Calu3 (cell line): Measurements from ENCODE around the gene ENTREP3. TPM values are rescaled to one million over a fixed set of nuclear protein-coding genes. Genes with fewer than 3 reads are reported as not detected.
"Not testable (repeated sequence)": the region's sequence is repeated elsewhere in the genome, so short reads cannot be mapped to it uniquely, and the experiment has no call there.

ENCODE experiments used
- BruUV-seq: library from RNA; stranded (reverse); fragments of 400-500 nt; replicated peaks from 2 replicates; lab custom pipeline; 2021; lab: Mats Ljungman, UMichigan
- CTCF ChIA-PET: fragments of 300-600 bp; sonication (Branson Sonifier 250); formaldehyde crosslinking; loops from one replicate; lab custom pipeline; 2022; ENCODE audit warnings: antibody characterized with exemption; lab: Charles Lee
- DNase-seq: peaks from one replicate; pipeline ENCODE4 v3.0.0; 2022
- H3K27ac Mint-ChIP-seq: one replicate; pipeline ENCODE4 v1.8.0; 2022; ENCODE audit warnings: mixed read lengths; ENCODE audit not compliant: unreplicated experiment
- H3K27me3 Mint-ChIP-seq: one replicate; pipeline ENCODE4 v1.8.0; 2022; ENCODE audit warnings: mixed read lengths; ENCODE audit not compliant: unreplicated experiment
- H3K36me3 Mint-ChIP-seq: one replicate; pipeline ENCODE4 v1.8.0; 2022; ENCODE audit warnings: mild to moderate bottlenecking, moderate library complexity, mixed read lengths; ENCODE audit not compliant: insufficient read depth, unreplicated experiment
- H3K4me1 Mint-ChIP-seq: one replicate; pipeline ENCODE4 v1.8.0; 2022; ENCODE audit warnings: mild to moderate bottlenecking, low read depth, mixed read lengths; ENCODE audit not compliant: unreplicated experiment
- H3K4me3 Mint-ChIP-seq: one replicate; pipeline ENCODE4 v1.8.0; 2022; ENCODE audit warnings: mild to moderate bottlenecking, low read depth, moderate library complexity, mixed read lengths; ENCODE audit not compliant: unreplicated experiment
- H3K9me3 Mint-ChIP-seq: one replicate; pipeline ENCODE4 v1.8.0; 2022; ENCODE audit warnings: low read depth, mixed read lengths; ENCODE audit not compliant: unreplicated experiment
- intact Hi-C: fragments of 100-400 bp; cut with micrococcal nuclease; formaldehyde crosslinking; loops from one replicate; pipeline ENCODE4 v1.10.0; 2022; ENCODE audit not compliant: unreplicated experiment
- total RNA-seq: library from RNA; stranded (reverse); gene quantifications from 2 replicates; pipeline ENCODE4 v1.2.3, GENCODE V29; 2022
- TF ChIP-seq, protein P1 (sequence below): fragments of 200-600 bp; IDR thresholded peaks from one replicate; pipeline ENCODE4 v1.8.0; 2022; ENCODE audit warnings: antibody characterized with exemption; ENCODE audit not compliant: unreplicated experiment

Gene ENTREP3
- total RNA-seq, 1 experiment from 2014 or later: 25.2 TPM

DNA sequence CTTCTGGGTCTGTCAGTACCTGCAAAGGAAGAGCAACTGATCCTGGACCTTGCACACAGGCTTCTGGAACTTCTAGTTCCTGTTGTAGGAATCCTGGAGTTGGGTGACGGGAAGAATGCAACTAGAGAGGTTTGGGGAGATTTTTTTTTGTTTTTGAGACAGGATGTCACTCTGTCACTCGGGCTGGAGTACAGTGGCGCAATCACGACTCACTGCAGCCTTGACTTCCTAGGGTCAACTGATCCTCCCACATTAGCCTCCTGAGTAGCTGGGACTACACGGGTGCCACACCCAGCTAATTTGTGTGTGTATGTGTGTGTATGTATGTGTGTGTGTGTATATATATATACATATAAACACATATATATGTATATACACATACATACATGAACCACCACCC, 18.8 kb downstream of the ENTREP3 start:
- no peak overlapping the region for H3K27ac Mint-ChIP-seq
- intact Hi-C loops: no loop called here

DNA sequence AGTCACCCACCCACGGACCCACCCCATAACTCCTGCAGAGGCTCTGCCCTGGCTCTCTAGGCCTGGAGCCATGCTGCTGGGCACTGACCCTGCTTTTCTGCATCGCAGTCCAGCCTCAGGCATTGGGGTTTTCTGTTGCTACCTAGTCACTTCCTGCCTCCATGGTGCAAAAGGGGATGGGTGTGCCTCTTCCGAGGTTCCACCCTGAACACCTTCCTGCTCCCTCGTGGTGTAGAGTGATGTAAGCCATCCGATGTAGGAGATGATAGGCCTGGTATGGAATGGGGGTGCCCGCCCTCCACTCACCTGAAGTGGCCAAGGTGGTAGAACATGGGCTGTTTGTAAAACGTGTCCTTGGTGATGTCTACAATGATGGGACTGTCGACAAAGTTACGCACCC, 19.9 kb downstream of the ENTREP3 start:
- peaks cover 18% of the 10 kb centered on the region for H3K36me3 Mint-ChIP-seq
- H3K4me3 Mint-ChIP-seq, H3K27ac Mint-ChIP-seq, intact Hi-C loops, H3K4me1 Mint-ChIP-seq, BruUV-seq, CTCF ChIA-PET, DNase-seq, H3K27me3 Mint-ChIP-seq, H3K9me3 Mint-ChIP-seq: not testable (repeated sequence)

More for the DNA sequence above, 18.8 kb downstream of the ENTREP3 start:
- CTCF ChIA-PET: no interaction called here
- Mint-ChIP-seq H3K4me1 (peaks cover 9% of the 10 kb centered on the region), H3K36me3 (peaks cover 23% of the 10 kb centered on the region), H3K4me3 (no peak overlapping the region), H3K27me3 (peaks cover 5% of the 10 kb centered on the region), H3K9me3 (no peaks in the 10 kb centered on the region)
- TF ChIP-seq, protein P1, sequence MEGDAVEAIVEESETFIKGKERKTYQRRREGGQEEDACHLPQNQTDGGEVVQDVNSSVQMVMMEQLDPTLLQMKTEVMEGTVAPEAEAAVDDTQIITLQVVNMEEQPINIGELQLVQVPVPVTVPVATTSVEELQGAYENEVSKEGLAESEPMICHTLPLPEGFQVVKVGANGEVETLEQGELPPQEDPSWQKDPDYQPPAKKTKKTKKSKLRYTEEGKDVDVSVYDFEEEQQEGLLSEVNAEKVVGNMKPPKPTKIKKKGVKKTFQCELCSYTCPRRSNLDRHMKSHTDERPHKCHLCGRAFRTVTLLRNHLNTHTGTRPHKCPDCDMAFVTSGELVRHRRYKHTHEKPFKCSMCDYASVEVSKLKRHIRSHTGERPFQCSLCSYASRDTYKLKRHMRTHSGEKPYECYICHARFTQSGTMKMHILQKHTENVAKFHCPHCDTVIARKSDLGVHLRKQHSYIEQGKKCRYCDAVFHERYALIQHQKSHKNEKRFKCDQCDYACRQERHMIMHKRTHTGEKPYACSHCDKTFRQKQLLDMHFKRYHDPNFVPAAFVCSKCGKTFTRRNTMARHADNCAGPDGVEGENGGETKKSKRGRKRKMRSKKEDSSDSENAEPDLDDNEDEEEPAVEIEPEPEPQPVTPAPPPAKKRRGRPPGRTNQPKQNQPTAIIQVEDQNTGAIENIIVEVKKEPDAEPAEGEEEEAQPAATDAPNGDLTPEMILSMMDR: no peak
- DNase-seq: no peak
- no TSS peak for BruUV-seq

DNA sequence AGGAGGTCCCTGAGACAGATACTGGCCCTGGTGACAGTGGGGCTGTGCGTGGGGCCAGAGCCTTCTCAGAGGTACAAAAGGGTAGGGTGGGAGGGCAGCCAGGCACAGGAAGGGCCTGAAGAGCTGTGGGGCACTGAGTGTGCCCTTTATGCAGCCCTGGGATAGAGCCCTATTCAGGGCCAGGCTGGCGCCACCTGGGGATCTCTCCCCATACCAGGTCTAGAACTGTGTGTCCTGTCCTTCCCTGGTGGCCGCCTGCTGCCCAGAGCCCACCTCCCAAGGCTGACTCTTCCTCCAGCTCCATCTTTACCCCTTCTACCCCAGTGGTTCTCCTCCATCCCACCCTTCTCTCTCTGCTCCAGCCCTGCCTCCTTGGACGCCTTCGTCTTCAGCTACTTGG, 21.8 kb downstream of the ENTREP3 start:
- H3K27me3 Mint-ChIP-seq, H3K36me3 Mint-ChIP-seq, H3K4me3 Mint-ChIP-seq, H3K4me1 Mint-ChIP-seq, intact Hi-C loops, DNase-seq, BruUV-seq, H3K9me3 Mint-ChIP-seq, CTCF ChIA-PET, H3K27ac Mint-ChIP-seq: not testable (repeated sequence)

DNA sequence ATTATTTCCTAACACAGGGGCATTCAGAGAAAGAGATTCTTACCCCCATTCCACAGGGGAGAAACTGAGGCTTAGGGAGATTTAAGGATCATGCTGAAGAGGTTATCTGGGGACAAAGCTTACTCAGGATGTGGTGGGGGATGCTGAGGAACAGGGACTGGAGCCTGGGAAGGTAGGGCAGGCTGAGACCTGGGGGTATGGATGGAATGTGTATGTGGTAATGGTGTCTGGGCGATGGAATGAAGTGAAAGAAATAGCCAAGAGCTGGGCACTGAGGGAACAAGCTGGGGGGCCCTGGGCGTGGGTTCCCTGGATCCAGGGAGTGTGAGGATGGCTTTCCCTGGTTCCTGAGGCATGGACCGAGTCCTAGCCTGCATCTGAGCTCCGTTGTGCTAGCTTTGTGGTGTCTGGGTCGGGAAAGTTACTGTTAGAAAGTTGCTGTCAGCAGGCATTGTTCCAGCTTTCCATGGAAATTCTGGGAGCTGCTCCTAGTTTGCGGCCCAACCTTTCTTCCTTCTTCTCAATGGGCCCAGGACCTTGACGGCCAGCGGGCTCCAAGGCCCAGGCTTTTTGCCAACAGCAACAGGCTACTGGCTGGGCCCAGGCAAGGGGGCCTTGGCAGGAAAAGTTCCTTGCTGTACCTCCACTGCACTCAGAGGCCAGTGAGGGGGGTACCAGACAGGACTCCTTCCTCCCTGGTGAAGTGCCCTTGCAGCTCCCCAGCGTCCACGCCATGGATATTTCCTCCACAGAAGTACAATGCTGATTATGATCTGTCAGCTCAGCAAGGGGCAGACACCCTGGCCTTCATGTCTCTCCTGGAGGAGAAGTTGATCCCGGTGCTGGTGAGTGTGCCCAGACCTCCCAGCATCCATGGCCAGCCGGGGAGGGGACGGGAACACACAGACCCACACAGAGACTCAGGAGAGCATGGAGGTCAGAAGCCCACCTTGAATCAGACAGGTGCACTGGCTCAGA, 23.0 kb downstream of the ENTREP3 start:
- H3K27me3 Mint-ChIP-seq, H3K27ac Mint-ChIP-seq, H3K9me3 Mint-ChIP-seq, intact Hi-C loops, H3K4me3 Mint-ChIP-seq, H3K4me1 Mint-ChIP-seq, DNase-seq, BruUV-seq: not testable (repeated sequence)
- peaks cover 12% of the 10 kb centered on the region for H3K36me3 Mint-ChIP-seq
- CTCF ChIA-PET: interaction anchor here (0.8 kb wide), 1 partner anchor 19 kb away, joined by 3 read pairs; no protein-coding TSS in a partner anchor

DNA sequence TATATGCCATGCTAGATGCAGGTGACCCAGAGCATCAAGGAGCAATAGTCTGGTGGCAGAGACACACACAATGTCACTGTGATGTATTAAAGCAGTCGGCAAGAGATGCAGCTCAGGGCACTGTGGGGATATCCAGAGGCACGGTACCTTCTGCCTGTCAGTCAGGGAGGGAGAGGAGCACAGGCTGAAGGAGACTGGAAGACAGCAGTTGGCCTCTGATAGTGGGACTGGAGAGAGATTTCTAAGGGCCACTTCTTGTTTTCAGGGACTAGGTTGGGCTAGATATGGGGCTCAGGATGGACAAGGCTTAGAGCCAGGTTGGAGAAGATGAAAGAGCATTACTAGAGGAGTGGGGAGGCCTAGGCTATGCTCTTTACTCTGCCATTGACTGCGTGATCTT, 24.0 kb downstream of the ENTREP3 start:
- CTCF ChIA-PET: interaction anchor here (0.8 kb wide), 1 partner anchor 20 kb away, joined by 3 read pairs; no protein-coding TSS in a partner anchor
- H3K4me1 Mint-ChIP-seq, H3K4me3 Mint-ChIP-seq: not testable (repeated sequence)

DNA sequence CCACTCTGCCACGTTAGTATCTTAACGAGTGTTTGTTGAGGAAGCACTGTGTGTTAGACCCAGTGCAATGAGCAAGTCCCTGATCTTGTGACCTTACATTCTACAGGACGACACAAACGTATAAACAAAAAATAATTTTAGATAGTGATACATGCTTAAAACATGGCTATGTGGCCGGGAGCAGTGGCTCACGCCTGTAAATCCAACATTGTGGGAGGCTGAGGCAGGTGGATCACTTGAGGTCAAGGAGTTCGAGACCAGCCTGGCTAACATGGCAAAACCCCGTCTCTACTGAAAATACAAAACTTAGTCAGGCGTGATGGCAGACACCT, 27.2 kb downstream of the ENTREP3 start:
- no peak for DNase-seq
- Mint-ChIP-seq H3K9me3 (no peaks in the 10 kb centered on the region), H3K27me3 (peaks cover 10% of the 10 kb centered on the region), H3K4me3 (peak overlapping the region; percentile 72), H3K36me3 (peaks cover 27% of the 10 kb centered on the region), H3K4me1 (peaks cover 12% of the 10 kb centered on the region), H3K27ac (peak overlapping the region; percentile 70)
- CTCF ChIA-PET: no interaction called here
- TF ChIP-seq, protein P1: no peak
- no TSS peak for BruUV-seq
- intact Hi-C loops: no loop called here

More for the DNA sequence above, 24.0 kb downstream of the ENTREP3 start:
- DNase-seq, H3K27ac Mint-ChIP-seq, intact Hi-C loops, H3K9me3 Mint-ChIP-seq, BruUV-seq, H3K27me3 Mint-ChIP-seq: not testable (repeated sequence)
- H3K36me3 Mint-ChIP-seq: peaks cover 22% of the 10 kb centered on the region
